ENCODE results near the gene SDK2. TPM values are rescaled to one million over a fixed set of nuclear protein-coding genes. Genes with fewer than 3 reads are reported as not detected.

Gene SDK2
- total and polyA plus RNA-seq, 9 of the 15 experiments (the other 6 are each of a cell fraction or from before 2014, with no cell fraction given): 0.04 TPM; not detected in 8

DNA sequence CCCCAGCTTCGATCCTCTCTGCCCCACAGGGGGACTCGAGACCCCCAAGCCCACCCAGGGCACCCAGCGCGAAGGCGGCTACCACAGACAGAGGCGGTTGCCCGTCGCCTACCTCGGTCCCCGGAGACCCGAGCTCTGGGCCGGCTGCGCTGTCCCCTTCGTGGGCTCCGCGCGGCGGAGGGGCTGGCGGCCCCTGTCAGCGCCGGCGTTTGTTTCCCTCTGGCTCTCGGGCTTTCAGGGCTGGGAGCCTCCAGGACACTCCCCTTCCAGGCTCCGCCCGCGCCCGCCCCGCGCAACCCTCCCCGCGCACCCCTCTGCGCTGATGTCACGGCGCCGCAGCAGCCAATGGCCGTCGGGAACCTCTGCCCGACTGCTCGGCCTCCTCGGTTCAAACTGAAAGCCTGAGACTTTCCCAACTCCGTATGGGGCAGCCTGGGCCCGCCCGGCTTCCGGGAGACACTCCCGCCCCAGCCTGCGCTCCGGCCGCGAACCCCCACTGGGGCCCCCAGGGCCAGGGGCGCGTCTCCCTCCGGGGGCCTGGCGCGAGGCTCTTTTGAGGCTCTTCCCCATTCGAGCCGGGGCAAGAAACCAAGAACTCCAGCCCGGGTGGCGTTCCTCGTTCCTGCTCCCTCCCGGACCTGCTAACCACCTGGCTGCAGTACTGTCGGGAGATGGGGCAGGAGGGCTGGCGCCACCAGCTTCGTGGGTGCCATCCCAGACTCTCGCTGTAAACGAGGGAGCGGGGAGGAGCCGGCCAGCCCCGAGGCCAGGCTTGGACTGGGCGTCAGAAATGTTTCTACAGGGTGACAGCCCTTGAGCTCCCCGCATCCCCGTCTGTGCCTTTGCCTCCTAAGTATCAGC is 332.2 kb downstream of the SDK2 start, which contains the start of gene CDC42EP4 (continued):
- no peak for TF ChIP-seq COPS2 (conservative IDR thresholded peaks at IDR 0.05)
- no peak for TF ChIP-seq ZNF174 (CRISPR knock-in tag; IDR thresholded peaks at IDR 0.05)
- no peak for TF ChIP-seq SMC3 (conservative IDR thresholded peaks at IDR 0.05; ENCODE audit: insufficient read depth, low read depth, low read length)
- no peak for TF ChIP-seq SRSF9 (IDR thresholded peaks at IDR 0.05; ENCODE audit: borderline replicate concordance, low read depth, low read length)
- peak; percentile 54; the same call in 1 of the 2 replicates for TF ChIP-seq ZBTB17 (CRISPR knock-in tag; IDR thresholded peaks at IDR 0.05)
- TF ChIP-seq ZKSCAN8 (CRISPR knock-in tag; IDR thresholded peaks at IDR 0.05): no peak
- TF ChIP-seq ATF3 (IDR thresholded peaks at IDR 0.05): peak; percentile 45; the same call in 1 of the 2 replicates
- TF ChIP-seq ATF3 (CRISPR knock-in tag; conservative IDR thresholded peaks at IDR 0.05): 0 out of 2 replicates have a peak, but pooled peaks have one; percentile 56
- TF ChIP-seq ZBTB7A (IDR thresholded peaks at IDR 0.05; ENCODE audit: borderline replicate concordance, control insufficient read depth, low read depth, low read length): peak; percentile 86
- TF ChIP-seq SRSF7 (optimal IDR thresholded peaks at IDR 0.05; ENCODE audit: low read depth, low read length): no peak
- no peak for TF ChIP-seq TAL1 (IDR thresholded peaks at IDR 0.05)
- TF ChIP-seq SMAD3 (CRISPR knock-in tag; conservative IDR thresholded peaks at IDR 0.05): no peak
- TF ChIP-seq PCBP1 (IDR thresholded peaks at IDR 0.05; ENCODE audit: low read depth, low read length, poor library complexity, severe bottlenecking): peak; percentile 37
- TF ChIP-seq ZNF57 (CRISPR knock-in tag; IDR thresholded peaks at IDR 0.05): no peak
- TF ChIP-seq CCNT2 (IDR thresholded peaks at IDR 0.05; ENCODE audit: borderline replicate concordance, extremely low read depth, insufficient read length, low read depth, low read length): peak; percentile 65
- TF ChIP-seq SIRT6 (IDR thresholded peaks at IDR 0.05; ENCODE audit: low read depth, low read length): no peak
- TF ChIP-seq ZNF584 (CRISPR knock-in tag; IDR thresholded peaks at IDR 0.05; ENCODE audit: low read depth): peak; percentile 73; the same call in 1 of the 2 replicates
- TF ChIP-seq NONO (IDR thresholded peaks at IDR 0.05; ENCODE audit: low read depth in 2 of 2, low read length in 1 of 2): peak in 1 of 2 experiments; percentile 57; a peak in 1 of 4 replicates
- no peak for TF ChIP-seq ZNF12 (CRISPR knock-in tag; IDR thresholded peaks at IDR 0.05)
- TF ChIP-seq, protein P1, sequence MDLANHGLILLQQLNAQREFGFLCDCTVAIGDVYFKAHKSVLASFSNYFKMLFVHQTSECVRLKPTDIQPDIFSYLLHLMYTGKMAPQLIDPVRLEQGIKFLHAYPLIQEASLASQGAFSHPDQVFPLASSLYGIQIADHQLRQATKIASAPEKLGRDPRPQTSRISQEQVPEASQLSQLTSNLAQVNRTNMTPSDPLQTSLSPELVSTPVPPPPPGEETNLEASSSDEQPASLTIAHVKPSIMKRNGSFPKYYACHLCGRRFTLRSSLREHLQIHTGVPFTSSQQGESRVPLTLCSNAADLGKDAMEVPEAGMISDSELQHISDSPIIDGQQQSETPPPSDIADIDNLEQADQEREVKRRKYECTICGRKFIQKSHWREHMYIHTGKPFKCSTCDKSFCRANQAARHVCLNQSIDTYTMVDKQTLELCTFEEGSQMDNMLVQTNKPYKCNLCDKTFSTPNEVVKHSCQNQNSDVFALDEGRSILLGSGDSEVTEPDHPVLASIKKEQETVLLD (IDR thresholded peaks at IDR 0.05): peak; percentile 81
- 0 out of 2 replicates have a peak, but pooled peaks have one; percentile 36 for TF ChIP-seq DMBX1 (CRISPR knock-in tag; IDR thresholded peaks at IDR 0.05; ENCODE audit: borderline replicate concordance)
- peak; percentile 63; the same call in 1 of the 2 replicates for TF ChIP-seq ZBTB12 (CRISPR knock-in tag; IDR thresholded peaks at IDR 0.05)
- TF ChIP-seq MEF2A (IDR thresholded peaks at IDR 0.05; ENCODE audit: control insufficient read depth, low read depth, low read length): no peak
- peak; percentile 17; the same call in 1 of the 2 replicates for TF ChIP-seq JUN (IDR thresholded peaks at IDR 0.05; ENCODE audit: borderline replicate concordance, low read depth, low read length)
- TF ChIP-seq JUN (CRISPR knock-in tag; IDR thresholded peaks at IDR 0.05; ENCODE audit: borderline replicate concordance): no peak

Measured in K562 (cell line).